Fibroblast of lung (primary cell): Measurements from ENCODE around the gene SNRPA1. TPM values are rescaled to one million over a fixed set of nuclear protein-coding genes. Genes with fewer than 3 reads are reported as not detected.
"Not testable (repeated sequence)": the region's sequence is repeated elsewhere in the genome, so short reads cannot be mapped to it uniquely, and the experiment has no call there.

Source experiments
- DNase-seq, 2 donors: peaks; one replicate each; pipeline versions ENCODE4 v3.0.0 to v3.0.0-alpha.2; 2010; ENCODE audit warnings: low read depth in 2 of 2
- H2AFZ ChIP-seq: 2 replicates; pipeline ENCODE4 v1.5.1; 2012; ENCODE audit warnings: low read length, control low read depth, inconsistent platforms
- H3K27ac ChIP-seq: 2 replicates; pipeline ENCODE4 v1.5.1; 2011; ENCODE audit warnings: low read length, control low read depth; ENCODE audit not compliant: insufficient read depth
- H3K27me3 ChIP-seq: 2 replicates; pipeline ENCODE4 v1.5.1; 2011; ENCODE audit warnings: mild to moderate bottlenecking, low read length; ENCODE audit not compliant: control insufficient read depth, insufficient read depth
- H3K36me3 ChIP-seq: 2 replicates; pipeline ENCODE4 v1.5.1; 2011; ENCODE audit warnings: low read length; ENCODE audit not compliant: control insufficient read depth, insufficient read depth
- H3K4me1 ChIP-seq: 2 replicates; pipeline ENCODE4 v1.5.1; 2011; ENCODE audit warnings: low read length; ENCODE audit not compliant: control insufficient read depth, insufficient read depth; ENCODE audit errors: extremely low read depth
- H3K4me2 ChIP-seq: 2 replicates; pipeline ENCODE4 v1.5.1; 2011; ENCODE audit warnings: low read length, control low read depth; ENCODE audit not compliant: insufficient read depth; ENCODE audit errors: extremely low read depth
- H3K4me3 ChIP-seq, 4 experiments: fragments of 200-600 bp in 1 of 4; sonication (generic) in 1 of 4; replicated peaks in 1 of 4; 2 replicates each; pipeline ENCODE4 v1.5.1; 2011 to 2016; ENCODE audit warnings: low read length in 4 of 4, low read depth in 3 of 4, mild to moderate bottlenecking in 3 of 4, control low read depth in 2 of 4, inconsistent platforms in 1 of 4, mixed read lengths in 1 of 4; ENCODE audit not compliant: insufficient read depth in 1 of 4; ENCODE audit errors: control extremely low read depth in 1 of 4
- H3K79me2 ChIP-seq: 2 replicates; pipeline ENCODE4 v1.5.1; 2012; ENCODE audit warnings: mild to moderate bottlenecking, low read length, inconsistent platforms; ENCODE audit not compliant: control insufficient read depth, insufficient read depth
- H3K9ac ChIP-seq: 2 replicates; pipeline ENCODE4 v1.5.1; 2011; ENCODE audit warnings: mild to moderate bottlenecking, low read length, control low read depth; ENCODE audit not compliant: insufficient read depth
- H3K9me3 ChIP-seq: 2 replicates; pipeline ENCODE4 v1.5.1; 2012; ENCODE audit warnings: low read depth, low read length; ENCODE audit not compliant: control insufficient read depth, insufficient read depth
- H4K20me1 ChIP-seq: 2 replicates; pipeline ENCODE4 v1.5.1; 2011; ENCODE audit warnings: low read length; ENCODE audit not compliant: control insufficient read depth, insufficient read depth; ENCODE audit errors: extremely low read depth
- CTCF ChIP-seq, 2 donors: IDR thresholded peaks in 1 of 2; conservative IDR thresholded peaks in 1 of 2; 1 replicate in 1 of 2; 2 replicates in 1 of 2; pipeline ENCODE4 v1.5.1; 2011 to 2012; ENCODE audit warnings: low read length in 2 of 2, control low read depth in 1 of 2, inconsistent platforms in 1 of 2, low read depth in 1 of 2, mild to moderate bottlenecking in 1 of 2
- EZH2 ChIP-seq: IDR thresholded peaks from 2 replicates; pipeline ENCODE4 v1.5.1; 2012; ENCODE audit warnings: low read length, control low read depth, mild to moderate bottlenecking; ENCODE audit errors: missing control alignments
- polyA plus RNA-seq, 2 donors: library from polyadenylated mRNA; depleted of rRNA in 1 of 2; stranded (reverse) in 1 of 2; unstranded in 1 of 2; fragments of >200 nt; gene quantifications; 2 replicates each; pipeline ENCODE4 v1.2.1, GENCODE V29; 2011 to 2012; ENCODE audit warnings: missing spikeins in 1 of 2
- total RNA-seq: library from RNA; depleted of rRNA; stranded (reverse); fragments of >200 nt; gene quantifications from 2 replicates; pipeline ENCODE4 v1.2.1, GENCODE V29; 2014

The SNRPA1 gene
- total and polyA plus RNA-seq, 2 donors (not counting 1 experiment from before 2014, with no cell fraction given) = 12.9 to 90.3 TPM

DNA sequence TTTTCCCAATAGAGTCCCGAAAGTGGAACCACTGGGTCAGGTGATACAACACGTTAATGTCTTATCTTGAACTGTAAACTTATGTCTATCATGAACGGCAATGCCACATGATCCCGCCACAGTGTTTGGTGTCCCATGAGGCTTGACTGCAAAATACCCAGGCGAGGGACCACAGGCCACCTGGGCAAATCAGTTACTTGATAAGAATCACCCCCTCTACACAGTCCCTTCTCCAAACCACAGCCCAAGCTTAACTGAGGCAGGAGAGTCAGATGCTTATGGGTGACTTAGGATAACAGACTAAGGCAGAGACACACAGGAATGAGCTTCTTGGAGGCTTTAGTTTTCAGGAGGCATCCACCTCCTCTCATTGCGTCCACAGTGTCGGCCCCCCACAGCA lies 42.9 kb upstream of the SNRPA1 start:
- H3K4me3 ChIP-seq = no peak overlapping the region
- no peaks in the 10 kb centered on the region for H4K20me1 ChIP-seq
- TF ChIP-seq CTCF (conservative IDR thresholded peaks at IDR 0.05 in 1 of 2, IDR thresholded peaks at IDR 0.05 in 1 of 2; ENCODE audit: low read depth in 1 of 2, low read length in 2 of 2) (no peak), EZH2 (no peak)
- no peaks in the 10 kb centered on the region for H3K27me3 ChIP-seq
- no peaks in the 10 kb centered on the region for H3K4me1 ChIP-seq
- H3K4me2 ChIP-seq = no peak overlapping the region
- no peaks in the 10 kb centered on the region for H3K79me2 ChIP-seq
- no peak overlapping the region for H3K27ac ChIP-seq
- H2AFZ ChIP-seq = no peak overlapping the region
- no peak for DNase-seq
- H3K36me3 ChIP-seq = no peaks in the 10 kb centered on the region
- H3K9me3 ChIP-seq = no peaks in the 10 kb centered on the region
- no peak overlapping the region for H3K9ac ChIP-seq

DNA sequence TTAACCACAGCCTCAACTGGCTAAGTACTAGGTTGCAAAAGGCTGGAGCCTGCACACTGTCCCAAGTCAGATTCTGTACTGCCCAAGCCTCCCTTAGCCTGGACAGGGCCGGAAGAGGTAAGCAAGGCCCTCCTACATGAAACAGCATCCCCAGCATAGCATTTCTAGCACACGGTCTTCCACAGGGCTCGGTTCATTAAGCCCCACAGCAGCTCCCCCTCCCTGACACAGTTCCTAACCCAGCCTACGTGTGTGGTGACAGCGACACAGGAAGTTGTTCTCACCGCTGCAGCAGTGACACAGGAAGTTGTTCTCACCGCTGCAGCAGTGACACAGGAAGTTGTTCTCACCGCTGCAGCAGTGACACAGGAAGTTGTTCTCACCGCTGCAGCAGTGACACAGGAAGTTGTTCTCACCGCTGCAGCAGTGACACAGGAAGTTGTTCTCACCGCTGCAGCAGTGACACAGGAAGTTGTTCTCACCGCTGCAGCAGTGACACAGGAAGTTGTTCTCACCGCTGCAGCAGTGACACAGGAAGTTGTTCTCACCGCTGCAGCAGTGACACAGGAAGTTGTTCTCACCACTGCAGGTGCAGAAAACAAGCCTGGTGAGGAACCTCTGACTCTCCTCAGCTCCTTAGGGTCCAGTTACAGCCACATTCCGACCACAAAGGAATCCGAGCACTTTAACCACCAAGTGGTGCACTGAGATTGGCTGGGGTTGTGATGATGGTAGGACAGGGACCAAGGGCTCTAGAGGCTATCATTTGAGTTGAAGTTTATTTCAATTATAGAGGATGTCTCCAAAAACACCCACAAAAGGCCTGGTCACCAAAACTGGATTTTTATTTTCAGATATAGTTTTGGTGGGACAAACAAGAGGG lies 39.1 kb upstream of the SNRPA1 start:
- H2AFZ ChIP-seq = not testable (repeated sequence)

DNA sequence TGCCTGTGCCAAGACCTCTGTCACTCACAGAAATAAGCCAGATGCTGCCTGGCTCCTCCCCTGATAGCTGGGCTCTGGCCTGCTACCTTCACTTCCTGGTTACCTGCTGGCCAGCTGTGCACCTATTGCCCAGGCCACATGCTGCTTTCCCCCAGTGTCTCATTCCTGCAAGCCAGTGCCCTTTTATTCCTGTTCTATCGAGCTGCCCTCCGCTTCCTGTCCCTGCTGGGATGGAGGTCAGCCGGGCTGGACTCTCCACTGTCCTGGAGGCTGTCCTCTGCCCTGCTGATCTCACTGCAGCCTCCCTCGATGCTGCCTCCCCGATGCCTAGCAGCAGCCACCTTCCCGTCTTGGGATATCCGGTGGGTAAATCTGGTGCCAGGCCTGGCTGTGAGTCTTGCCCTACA lies 37.0 kb upstream of the SNRPA1 start:
- TF ChIP-seq EZH2 (no peak), CTCF (conservative IDR thresholded peaks at IDR 0.05 in 1 of 2, IDR thresholded peaks at IDR 0.05 in 1 of 2; ENCODE audit: low read depth in 1 of 2, low read length in 2 of 2) (no peak)
- no peak overlapping the region for H3K4me3 ChIP-seq
- no peaks in the 10 kb centered on the region for H3K36me3 ChIP-seq
- no peak overlapping the region for H3K27ac ChIP-seq
- no peak overlapping the region for H3K9ac ChIP-seq
- H4K20me1 ChIP-seq = no peaks in the 10 kb centered on the region
- DNase-seq = no peak
- H2AFZ ChIP-seq = no peak overlapping the region
- H3K4me1 ChIP-seq = no peaks in the 10 kb centered on the region
- no peak overlapping the region for H3K4me2 ChIP-seq
- peaks cover 6% of the 10 kb centered on the region for H3K27me3 ChIP-seq
- H3K9me3 ChIP-seq = no peaks in the 10 kb centered on the region
- no peaks in the 10 kb centered on the region for H3K79me2 ChIP-seq

More for the DNA sequence above, 39.1 kb upstream of the SNRPA1 start:
- H3K4me1 ChIP-seq, H3K9me3 ChIP-seq, H4K20me1 ChIP-seq, H3K9ac ChIP-seq, DNase-seq, H3K27me3 ChIP-seq, H3K79me2 ChIP-seq, H3K36me3 ChIP-seq, H3K27ac ChIP-seq, H3K4me3 ChIP-seq, H3K4me2 ChIP-seq: not testable (repeated sequence)
